Embryonic facial prominence (tissue), 1 donor: ENCODE data around the gene STMP1.
"Not testable (repeated sequence)": the region's sequence is repeated elsewhere in the genome, so short reads cannot be mapped to it uniquely, and the experiment has no call there.

ENCODE experiments used
- DNase-seq: peaks from one replicate; pipeline ENCODE4 v3.0.0-alpha.2; 2016; ENCODE audit errors: extremely low spot score

Gene STMP1

GRCh38 chr7:135664046-135664589 lies 1.8 kb downstream of the STMP1 start:
- DNase-seq, result no peak

- no peak for DNase-seq
Observed at GRCh38 chr7:135665042-135665441, 2.7 kb downstream of the STMP1 start.

GRCh38 chr7:135666156-135666555 lies 3.8 kb downstream of the STMP1 start:
- DNase-seq, result no peak

GRCh38 chr7:135666846-135667245 lies 4.5 kb downstream of the STMP1 start:
- no peak for DNase-seq

- not testable (repeated sequence) for DNase-seq
Observed at GRCh38 chr7:135667626-135668025, 5.3 kb downstream of the STMP1 start.

DNA sequence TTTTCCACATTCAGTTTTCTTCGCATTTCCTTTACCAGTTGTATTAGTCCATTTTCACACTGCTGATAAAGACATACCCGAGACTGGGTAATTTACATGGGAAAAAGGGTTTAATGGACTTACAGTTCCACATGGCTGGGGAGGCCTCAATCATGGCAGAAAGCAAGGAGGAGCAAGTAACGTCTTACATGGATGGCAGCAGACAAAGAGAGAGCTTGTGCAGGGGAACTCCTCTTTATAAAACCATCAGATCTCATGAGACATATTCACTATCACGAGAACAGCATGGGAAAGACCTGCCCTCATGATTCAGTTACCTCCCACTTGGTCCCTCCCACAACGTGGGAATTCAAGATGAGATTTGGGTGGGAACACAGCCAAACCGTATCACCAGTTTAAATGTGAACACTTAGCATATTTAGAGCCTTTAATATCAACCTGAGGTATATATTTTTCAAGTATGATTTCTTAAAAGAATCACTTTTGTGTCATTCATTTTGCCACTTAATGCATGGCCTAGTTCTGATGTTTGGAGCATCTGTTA lies 6.6 kb downstream of the STMP1 start:
- not testable (repeated sequence) for DNase-seq

DNA sequence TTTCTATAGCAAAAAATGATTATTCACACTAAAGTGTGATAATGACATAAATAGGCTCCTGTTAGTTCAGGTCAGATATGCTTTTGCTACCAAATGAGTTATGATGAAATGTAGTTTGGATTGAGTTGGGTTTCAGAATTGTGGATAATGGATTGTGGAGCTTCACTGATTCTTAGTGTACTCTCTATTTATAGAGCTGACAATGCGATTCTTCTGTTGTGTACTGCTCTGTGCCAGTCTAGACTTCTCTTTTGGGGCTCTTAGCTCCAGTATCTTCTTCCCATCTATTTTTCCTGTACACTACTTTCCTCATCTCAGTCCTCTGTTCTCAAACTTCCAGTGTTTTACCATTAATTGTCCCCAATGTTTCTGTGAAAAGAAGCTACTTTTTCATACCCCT lies 7.5 kb downstream of the STMP1 start:
- no peak for DNase-seq

DNA sequence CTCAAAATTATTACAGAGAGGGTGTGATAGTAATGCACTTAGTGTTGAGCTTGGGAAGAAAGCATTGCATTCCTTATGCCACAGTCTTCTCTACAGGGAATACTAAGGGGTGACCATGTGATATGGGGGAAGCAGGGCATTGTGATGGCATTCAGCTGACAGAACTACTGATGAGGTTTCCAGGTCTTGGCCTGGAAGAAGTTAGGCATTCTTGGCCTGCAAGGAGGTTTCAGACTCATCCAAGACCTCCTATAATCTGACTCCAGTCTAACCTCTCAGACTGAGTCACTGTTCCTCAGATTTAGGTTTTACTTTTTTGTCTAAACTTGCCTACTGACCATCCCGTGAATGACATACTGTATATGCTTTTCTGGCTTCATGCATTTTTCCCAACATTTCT lies 7.9 kb downstream of the STMP1 start:
- no peak for DNase-seq

- DNase-seq, result no peak
Observed at GRCh38 chr7:135672560-135673359, 10.4 kb downstream of the STMP1 start.

GRCh38 chr7:135673360-135673706 lies 11.0 kb downstream of the STMP1 start:
- DNase-seq, result no peak

DNA sequence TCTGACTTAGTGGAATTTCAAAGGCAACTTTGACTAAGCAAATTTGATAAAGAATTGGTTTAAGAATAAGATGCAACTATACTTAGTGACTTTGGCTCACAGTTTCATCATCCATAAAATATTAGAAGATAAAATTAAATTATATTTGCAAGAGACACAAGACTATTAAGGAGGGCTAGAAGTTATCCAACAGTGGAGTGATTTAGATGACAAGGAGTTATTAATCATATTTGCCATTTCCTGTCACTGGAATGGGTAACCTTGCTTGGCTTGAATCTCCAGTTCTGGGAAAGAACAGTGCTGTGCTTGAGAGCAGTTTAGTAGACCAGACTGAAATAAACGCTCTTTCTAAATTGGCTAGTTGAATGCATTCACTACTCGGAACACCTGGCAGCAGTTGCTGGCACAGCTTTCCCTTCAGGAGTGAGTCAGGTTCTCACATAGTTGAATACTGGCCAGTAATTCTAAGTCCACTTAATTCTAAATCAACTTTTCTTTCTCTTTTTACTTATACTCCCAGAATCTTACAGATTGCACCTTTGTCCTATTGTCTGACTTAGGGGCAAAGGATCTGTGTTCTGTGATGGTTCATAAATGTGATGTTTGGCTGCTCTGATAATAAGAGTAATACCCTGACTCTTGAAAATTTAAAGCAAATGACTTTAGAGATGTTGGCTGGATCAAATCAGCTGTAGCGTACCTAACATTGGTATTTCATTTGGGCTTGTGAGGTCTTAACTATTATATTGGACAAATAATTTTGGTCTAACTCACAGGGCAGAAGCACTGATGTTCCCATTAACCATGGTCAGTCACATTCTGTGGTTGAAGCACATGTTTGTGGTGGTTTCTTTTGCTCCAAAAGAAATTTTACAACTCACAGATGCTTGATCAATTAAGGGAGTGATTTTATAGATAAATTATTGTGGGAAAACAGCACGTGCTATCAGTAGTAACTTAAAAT lies 16.6 kb downstream of the STMP1 start:
- DNase-seq, result no peak

GRCh38 chr7:135681762-135682161 lies 19.4 kb downstream of the STMP1 start:
- DNase-seq, result no peak

GRCh38 chr7:135682191-135682590 lies 19.9 kb downstream of the STMP1 start:
- no peak for DNase-seq

GRCh38 chr7:135683609-135684008 lies 21.3 kb downstream of the STMP1 start:
- DNase-seq, result no peak

GRCh38 chr7:135684136-135684535 lies 21.8 kb downstream of the STMP1 start:
- DNase-seq, result no peak

DNA sequence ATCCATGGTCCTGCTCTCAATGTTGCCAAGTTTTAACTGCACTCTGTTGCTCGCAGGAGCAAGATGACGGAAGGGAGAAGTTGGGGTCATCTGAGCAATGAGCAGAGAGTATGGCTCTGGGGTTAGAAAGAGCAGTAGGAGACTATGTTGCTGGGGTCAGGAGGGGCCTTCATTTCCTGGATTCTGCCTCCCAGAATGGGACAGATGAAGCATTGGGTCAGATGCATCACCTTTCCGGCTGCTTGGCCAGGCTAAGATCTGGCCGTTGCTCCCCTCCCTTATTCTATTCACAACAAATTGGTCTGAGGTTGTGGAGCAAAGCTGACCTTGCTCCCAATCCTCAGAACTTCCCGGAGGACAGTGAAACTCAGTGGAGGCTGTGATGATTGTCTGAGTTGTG lies 22.4 kb downstream of the STMP1 start:
- DNase-seq, result no peak

DNA sequence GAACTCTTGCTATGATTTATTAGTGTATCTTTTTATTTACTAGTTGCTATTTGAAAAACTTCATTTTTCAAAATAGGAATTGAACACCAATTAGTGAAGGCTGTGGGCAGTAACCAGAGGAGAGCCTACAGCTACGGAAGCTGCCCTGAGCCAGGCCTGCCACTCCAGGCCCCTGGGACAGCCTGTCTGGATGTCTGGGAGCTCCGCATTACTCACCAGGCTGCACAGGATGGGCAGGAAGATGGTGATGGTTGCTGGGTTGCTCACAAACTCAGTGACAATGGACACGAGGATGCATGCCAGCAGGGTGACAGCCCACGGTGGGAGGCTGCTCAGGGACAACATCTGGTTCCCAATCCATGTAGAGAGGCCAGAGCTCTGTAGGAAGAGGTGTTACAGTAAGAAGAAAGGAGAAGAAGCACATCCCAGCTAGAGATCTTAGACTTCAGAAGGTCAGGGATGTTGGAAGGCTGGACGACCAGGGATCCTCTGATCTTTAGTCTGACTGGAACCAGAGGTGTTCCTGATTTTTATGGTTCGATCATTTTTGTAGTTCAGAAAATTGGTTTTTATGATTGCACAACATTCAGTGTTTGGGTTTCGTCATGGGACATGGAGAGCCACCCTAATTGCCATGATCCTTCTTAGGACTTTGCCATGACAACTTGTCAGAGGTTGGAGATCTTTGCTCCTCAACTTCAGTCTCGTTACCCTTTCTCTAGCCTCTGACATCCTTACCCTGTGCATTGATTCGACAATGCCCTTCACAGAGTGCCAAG lies 23.2 kb downstream of the STMP1 start:
- no peak for DNase-seq

GRCh38 chr7:135687466-135687865 lies 25.2 kb downstream of the STMP1 start:
- DNase-seq, result no peak

- DNase-seq, result no peak
Observed at GRCh38 chr7:135690566-135690965, 28.3 kb downstream of the STMP1 start.

DNA sequence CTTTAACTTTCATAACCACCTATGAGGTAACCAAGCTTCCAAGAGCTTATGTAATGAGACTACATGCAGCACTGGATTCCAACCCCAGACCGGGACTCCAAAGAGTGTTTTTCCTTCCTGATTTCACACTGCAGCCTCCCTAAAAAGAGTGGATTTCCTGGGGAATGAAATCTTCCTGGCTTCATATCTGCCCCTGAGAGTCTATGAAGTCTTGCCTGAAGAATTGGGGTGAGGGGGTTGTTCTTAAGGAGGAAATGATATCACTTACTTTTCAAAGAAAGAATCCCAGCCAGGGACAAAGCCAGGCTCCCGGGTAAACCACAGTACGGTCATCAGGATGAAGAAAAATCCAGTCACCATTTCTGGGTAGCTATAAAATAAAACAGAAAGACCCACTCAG lies 29.7 kb downstream of the STMP1 start:
- DNase-seq, result no peak

- not testable (repeated sequence) for DNase-seq
Observed at GRCh38 chr7:135692606-135693005, 30.3 kb downstream of the STMP1 start.
